ENCODE data around the gene UBFD1. TPM values are rescaled to one million over a fixed set of nuclear protein-coding genes. Genes with fewer than 3 reads are reported as not detected.
A peak's percentile ranks its signal among the peaks of the same experiment; 100 is the strongest.

The UBFD1 gene
- total and polyA plus RNA-seq, 12 donors = 12.4 to 77.3 (median 48.8) TPM

GRCh38 chr16:23554536-23554935 lies 3.0 kb upstream of the UBFD1 start:
- intact Hi-C loops (cut with DNase I) = no loop called here
- no peak for ATAC-seq
- DNase-seq = no peak
- Histone ChIP-seq H3K4me3 (no peak overlapping the region), H3K27ac (no peak overlapping the region), H3K36me3 (peaks cover 0 to 49% (median 29%) of the 10 kb centered on the region in 9 donors), H3K4me1 (peaks cover 10 to 26% (median 23%) of the 10 kb centered on the region in 9 donors), H3K9me3 (no peaks in the 10 kb centered on the region), H3K27me3 (no peaks in the 10 kb centered on the region)
- TF ChIP-seq CTCF (IDR thresholded peaks at IDR 0.05) = no peak
- 76 to 80% methylated on average over 3 of the region's 3 CpGs for WGBS, 2 donors

GRCh38 chr16:23557779-23558702 lies 514 bp downstream of the UBFD1 start:
- Histone ChIP-seq H3K36me3 (peaks cover 0 to 49% (median 31%) of the 10 kb centered on the region in 9 donors), H3K9me3 (no peaks in the 10 kb centered on the region), H3K27me3 (no peaks in the 10 kb centered on the region), H3K4me1 (peaks cover 10 to 45% (median 40%) of the 10 kb centered on the region in 9 donors), H3K4me3 (peak overlapping the region; percentile 82 to 99 (median 93)), H3K27ac (peak overlapping the region; percentile 79 to 97 (median 93))
- DNase-seq (peak in 1 of 2 donors; percentile 30), ATAC-seq (peak in 2 of 8 donors; percentile 3 to 8)
- intact Hi-C loops (cut with DNase I) = loop anchor here in 6 of 10 donors (1.0 to 5.0 kb wide), 5 partner anchors 38 to 61 kb away; partner anchors contain the start of genes NDUFAB1 (in 6 of the 6) and GGA2 (in 2 of the 6)
- no peak for TF ChIP-seq CTCF (IDR thresholded peaks at IDR 0.05)
- WGBS, 2 donors = 1% methylated on average over 55 to 60 of the region's 60 CpGs

GRCh38 chr16:23561586-23561985 lies 4.1 kb downstream of the UBFD1 start:
- WGBS, 2 donors = 77 to 86% methylated on average over 5 of the region's 5 CpGs
- Histone ChIP-seq H3K9me3 (no peaks in the 10 kb centered on the region), H3K4me3 (no peak overlapping the region), H3K27me3 (no peaks in the 10 kb centered on the region), H3K36me3 (peaks cover 0 to 79% (median 52%) of the 10 kb centered on the region in 9 donors), H3K4me1 (peaks cover 16 to 58% (median 38%) of the 10 kb centered on the region in 9 donors), H3K27ac (no peak overlapping the region)
- intact Hi-C loops (cut with DNase I) = no loop called here
- no peak for TF ChIP-seq CTCF (IDR thresholded peaks at IDR 0.05)
- no peak for ATAC-seq
- no peak for DNase-seq

- no peak for TF ChIP-seq CTCF (IDR thresholded peaks at IDR 0.05)
- Histone ChIP-seq H3K27me3 (no peaks in the 10 kb centered on the region), H3K9me3 (no peaks in the 10 kb centered on the region), H3K36me3 (peaks cover 0 to 88% (median 62%) of the 10 kb centered on the region in 9 donors), H3K4me1 (peaks cover 16 to 56% (median 34%) of the 10 kb centered on the region in 9 donors), H3K27ac (no peak overlapping the region), H3K4me3 (no peak overlapping the region)
- DNase-seq (no peak), ATAC-seq (no peak)
- intact Hi-C loops (cut with DNase I) = no loop called here
- 94 to 97% methylated on average over 13 of the region's 13 CpGs for WGBS, 2 donors
Measured at GRCh38 chr16:23562505-23562904, 5.0 kb downstream of the UBFD1 start.
